ENCODE data around the gene SDC4.

Gene SDC4

DNA sequence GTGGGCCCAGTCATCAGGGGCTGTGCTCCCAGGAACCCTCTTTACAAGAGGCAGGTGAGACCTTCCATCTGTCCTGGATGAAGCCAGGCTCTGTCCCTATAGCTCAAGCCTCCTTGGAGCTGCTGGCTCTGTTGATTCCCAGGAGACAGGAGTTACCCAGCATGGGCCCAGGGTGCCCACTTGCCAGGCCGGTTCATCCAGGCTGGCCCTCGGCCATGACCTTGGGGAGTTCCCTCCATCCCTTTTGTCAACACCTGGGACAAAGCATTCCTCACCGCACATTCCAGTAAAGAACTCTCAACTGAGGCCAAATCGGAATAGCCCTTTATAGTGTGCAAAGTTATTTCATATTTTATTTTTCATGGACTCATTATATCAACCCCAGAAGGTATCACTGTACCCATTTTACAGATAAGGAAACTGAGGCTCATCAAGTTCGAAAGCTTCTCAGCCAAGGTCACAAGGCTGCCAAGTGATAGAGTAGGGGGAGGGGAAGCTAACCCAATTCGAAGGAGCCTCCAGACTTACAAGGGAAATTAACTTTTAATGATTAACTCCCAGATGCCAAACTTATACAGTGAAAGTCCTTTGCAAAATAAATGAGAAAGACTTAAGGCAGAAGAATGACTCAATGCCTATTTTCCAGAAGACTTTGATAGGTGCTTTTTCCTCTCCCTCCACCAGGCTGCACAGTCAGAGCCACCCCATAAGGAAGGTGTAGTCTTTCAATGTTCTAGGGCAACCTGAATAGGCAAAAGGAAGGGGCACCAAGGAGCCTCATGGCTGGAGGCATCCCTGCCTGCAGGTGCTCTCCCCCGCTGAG is 18.5 kb downstream of the SDC4 start:
- H3K79me2 ChIP-seq (ENCODE audit: insufficient read depth, low read length): no peaks in the 10 kb centered on the region
- no peaks in the 10 kb centered on the region for H3K9me3 ChIP-seq (ENCODE audit: insufficient read depth, low read depth, low read length)

GRCh38 chr20:45328451-45328850 is 19.8 kb downstream of the SDC4 start:
- Histone ChIP-seq H3K79me2 (ENCODE audit: insufficient read depth, low read length) (no peaks in the 10 kb centered on the region), H4K20me1 (ENCODE audit: insufficient read depth, low read length, poor library complexity, severe bottlenecking) (no peaks in the 10 kb centered on the region), H3K9ac (ENCODE audit: low read depth, low read length, poor library complexity, severe bottlenecking) (no peak overlapping the region), H3K27me3 (ENCODE audit: insufficient read depth, low read length, poor library complexity, severe bottlenecking) (no peaks in the 10 kb centered on the region), H2AFZ (ENCODE audit: low read length) (no peak overlapping the region), H3K9me3 (ENCODE audit: insufficient read depth, low read depth, low read length) (no peaks in the 10 kb centered on the region), H3K36me3 (ENCODE audit: insufficient read depth, low read length) (no peaks in the 10 kb centered on the region), H3K4me1 (ENCODE audit: insufficient read depth, low read length, poor library complexity, severe bottlenecking) (no peaks in the 10 kb centered on the region), H3K4me2 (ENCODE audit: low read depth, low read length, poor library complexity, severe bottlenecking) (no peak overlapping the region), H3K4me3 (ENCODE audit: low read length, poor library complexity, severe bottlenecking) (no peak overlapping the region), H3K9me2 (replicated peaks; ENCODE audit: low read depth, low read length) (no peaks in the 10 kb centered on the region), H3F3A (ENCODE audit: low read depth) (no peaks in the 10 kb centered on the region)
- TF ChIP-seq CTCF (conservative IDR thresholded peaks at IDR 0.05; ENCODE audit: low read length) (no peak), EZH2phosphoT487 (IDR thresholded peaks at IDR 0.05; ENCODE audit: borderline replicate concordance) (no peak)

More for the DNA sequence above, 18.5 kb downstream of the SDC4 start:
- Histone ChIP-seq H3K9ac (ENCODE audit: low read depth, low read length, poor library complexity, severe bottlenecking) (no peak overlapping the region), H4K20me1 (ENCODE audit: insufficient read depth, low read length, poor library complexity, severe bottlenecking) (no peaks in the 10 kb centered on the region), H3K4me2 (ENCODE audit: low read depth, low read length, poor library complexity, severe bottlenecking) (no peak overlapping the region), H3K4me3 (ENCODE audit: low read length, poor library complexity, severe bottlenecking) (no peak overlapping the region), H3F3A (ENCODE audit: low read depth) (no peaks in the 10 kb centered on the region), H3K36me3 (ENCODE audit: insufficient read depth, low read length) (no peaks in the 10 kb centered on the region), H3K27me3 (ENCODE audit: insufficient read depth, low read length, poor library complexity, severe bottlenecking) (no peaks in the 10 kb centered on the region), H2AFZ (ENCODE audit: low read length) (no peak overlapping the region), H3K4me1 (ENCODE audit: insufficient read depth, low read length, poor library complexity, severe bottlenecking) (no peaks in the 10 kb centered on the region), H3K9me2 (replicated peaks; ENCODE audit: low read depth, low read length) (no peaks in the 10 kb centered on the region)
- TF ChIP-seq EZH2phosphoT487 (IDR thresholded peaks at IDR 0.05; ENCODE audit: borderline replicate concordance) (no peak), CTCF (conservative IDR thresholded peaks at IDR 0.05; ENCODE audit: low read length) (no peak)

DNA sequence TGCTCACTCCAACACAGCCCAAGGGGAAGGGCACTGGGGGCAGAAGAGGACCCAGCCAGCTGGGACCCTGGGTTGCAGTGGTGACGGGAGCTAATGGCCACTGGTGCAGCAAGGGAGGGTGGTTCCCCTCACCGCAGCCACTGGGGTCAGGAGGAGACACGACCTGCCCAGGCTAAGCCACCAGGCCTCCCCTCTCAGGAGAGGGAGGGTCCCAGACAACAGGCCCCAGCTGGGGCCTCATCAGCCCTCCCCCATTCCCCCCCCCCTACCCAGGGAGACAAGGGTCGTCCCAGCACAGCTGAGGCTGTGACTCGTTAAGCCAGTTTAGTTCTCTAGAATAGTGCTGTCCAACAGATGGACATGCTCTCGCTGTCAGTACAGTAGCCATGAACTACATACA is 22.9 kb downstream of the SDC4 start:
- no peaks in the 10 kb centered on the region for H3K27me3 ChIP-seq (ENCODE audit: insufficient read depth, low read length, poor library complexity, severe bottlenecking)
- no peaks in the 10 kb centered on the region for H3K9me2 ChIP-seq (replicated peaks; ENCODE audit: low read depth, low read length)
- no peaks in the 10 kb centered on the region for H3K79me2 ChIP-seq (ENCODE audit: insufficient read depth, low read length)
- no peaks in the 10 kb centered on the region for H4K20me1 ChIP-seq (ENCODE audit: insufficient read depth, low read length, poor library complexity, severe bottlenecking)
- peaks cover 17% of the 10 kb centered on the region for H3K4me1 ChIP-seq (ENCODE audit: insufficient read depth, low read length, poor library complexity, severe bottlenecking)
- H3F3A ChIP-seq (ENCODE audit: low read depth): peaks cover 4% of the 10 kb centered on the region; the same call in 1 of the 2 replicates
- no peak overlapping the region for H2AFZ ChIP-seq (ENCODE audit: low read length)
- no peak overlapping the region for H3K9ac ChIP-seq (ENCODE audit: low read depth, low read length, poor library complexity, severe bottlenecking)
- H3K4me3 ChIP-seq (ENCODE audit: low read length, poor library complexity, severe bottlenecking): no peak overlapping the region
- H3K4me2 ChIP-seq (ENCODE audit: low read depth, low read length, poor library complexity, severe bottlenecking): no peak overlapping the region
- no peaks in the 10 kb centered on the region for H3K9me3 ChIP-seq (ENCODE audit: insufficient read depth, low read depth, low read length)
- TF ChIP-seq EZH2phosphoT487 (IDR thresholded peaks at IDR 0.05; ENCODE audit: borderline replicate concordance) (no peak), CTCF (conservative IDR thresholded peaks at IDR 0.05; ENCODE audit: low read length) (no peak)
- H3K36me3 ChIP-seq (ENCODE audit: insufficient read depth, low read length): no peaks in the 10 kb centered on the region

Data from Loucy (cell line).